ENCODE data around the gene TREX2. TPM values are rescaled to one million over a fixed set of nuclear protein-coding genes. Genes with fewer than 3 reads are reported as not detected.

The TREX2 gene
- total and polyA plus RNA-seq, 2 experiments from 2014 or later = 0.81 to 1.7 TPM

- TF ChIP-seq EZH2 (IDR thresholded peaks at IDR 0.05; ENCODE audit: low read depth, unreplicated experiment) (no peak), JUNB (IDR thresholded peaks at IDR 0.05; ENCODE audit: unreplicated experiment) (no peak), CREB1 (CRISPR knock-in tag; IDR thresholded peaks at IDR 0.05; ENCODE audit: low read depth) (no peak), ZNF462 (CRISPR knock-in tag; IDR thresholded peaks at IDR 0.05) (no peak), POLR2AphosphoS5 (IDR thresholded peaks at IDR 0.05; ENCODE audit: low read depth) (no peak), REST (IDR thresholded peaks at IDR 0.05; ENCODE audit: unreplicated experiment) (no peak), CTCF (conservative IDR thresholded peaks at IDR 0.05; ENCODE audit: low read depth in 2 of 2) (no peak), EZH2phosphoT487 (IDR thresholded peaks at IDR 0.05; ENCODE audit: unreplicated experiment) (no peak), NANOG (IDR thresholded peaks at IDR 0.05; ENCODE audit: borderline replicate concordance) (no peak)
- H3K4me1 ChIP-seq (ENCODE audit: insufficient read depth) = no peaks in the 10 kb centered on the region
- H3K4me3 ChIP-seq = no peak overlapping the region
- H3K4me3 Mint-ChIP-seq = no peak overlapping the region
- no peaks in the 10 kb centered on the region for H3K36me3 Mint-ChIP-seq (ENCODE audit: low read depth)
- no peaks in the 10 kb centered on the region for H4K20me1 ChIP-seq (replicated peaks; ENCODE audit: insufficient read depth)
- no peaks in the 10 kb centered on the region for H3K9me2 ChIP-seq (ENCODE audit: insufficient read depth)
- no peak overlapping the region for H2AFZ ChIP-seq
- H3K9me3 Mint-ChIP-seq = no peaks in the 10 kb centered on the region
- H3F3A ChIP-seq (replicated peaks; ENCODE audit: low read depth) = no peaks in the 10 kb centered on the region
- H3K27me3 Mint-ChIP-seq (ENCODE audit: insufficient read depth, low read depth, poor library complexity) = peaks cover 3% of the 10 kb centered on the region
- H3K4me1 Mint-ChIP-seq = no peaks in the 10 kb centered on the region
- no peak for ATAC-seq
- H3K36me3 ChIP-seq (ENCODE audit: insufficient read depth) = no peaks in the 10 kb centered on the region
- no peaks in the 10 kb centered on the region for H3K27me3 ChIP-seq (ENCODE audit: insufficient read depth)
- H3K79me2 ChIP-seq (replicated peaks; ENCODE audit: insufficient read depth) = no peaks in the 10 kb centered on the region
- DNase-seq (ENCODE audit: low spot score) = no peak
- H3K27ac Mint-ChIP-seq = no peak overlapping the region
- no peak overlapping the region for H3K4me2 ChIP-seq
- no peak overlapping the region for H3K27ac ChIP-seq (ENCODE audit: low read depth)
These were observed 5.2 kb downstream of the TREX2 start for GRCh38 chrX:153440556-153441135.

All from GM23338 (cell line).